Caki2 (cell line): ENCODE measurements around the gene ARHGAP33. TPM values are rescaled to one million over a fixed set of nuclear protein-coding genes. Genes with fewer than 3 reads are reported as not detected.

Source experiments
- DNase-seq: peaks from one replicate; pipeline ENCODE4 v3.0.0-alpha.2; 2015; ENCODE audit warnings: low read depth
- in situ Hi-C: cut with HindIII; loops from 2 replicates; pipeline ENCODE4 v1.10.0; 2016; ENCODE audit warnings: low sequenced_read_pairs, low pct_unique_long_range_greater_than_20kb, mixed read lengths
- total RNA-seq: library from RNA; depleted of rRNA; stranded (reverse); fragments of >200 nt; shearing (Covaris generic); gene quantifications from 2 replicates; pipeline ENCODE4 v1.2.3, GENCODE V29; 2014; ENCODE audit warnings: low replicate concordance; rRNA removed

Gene ARHGAP33, protein sequence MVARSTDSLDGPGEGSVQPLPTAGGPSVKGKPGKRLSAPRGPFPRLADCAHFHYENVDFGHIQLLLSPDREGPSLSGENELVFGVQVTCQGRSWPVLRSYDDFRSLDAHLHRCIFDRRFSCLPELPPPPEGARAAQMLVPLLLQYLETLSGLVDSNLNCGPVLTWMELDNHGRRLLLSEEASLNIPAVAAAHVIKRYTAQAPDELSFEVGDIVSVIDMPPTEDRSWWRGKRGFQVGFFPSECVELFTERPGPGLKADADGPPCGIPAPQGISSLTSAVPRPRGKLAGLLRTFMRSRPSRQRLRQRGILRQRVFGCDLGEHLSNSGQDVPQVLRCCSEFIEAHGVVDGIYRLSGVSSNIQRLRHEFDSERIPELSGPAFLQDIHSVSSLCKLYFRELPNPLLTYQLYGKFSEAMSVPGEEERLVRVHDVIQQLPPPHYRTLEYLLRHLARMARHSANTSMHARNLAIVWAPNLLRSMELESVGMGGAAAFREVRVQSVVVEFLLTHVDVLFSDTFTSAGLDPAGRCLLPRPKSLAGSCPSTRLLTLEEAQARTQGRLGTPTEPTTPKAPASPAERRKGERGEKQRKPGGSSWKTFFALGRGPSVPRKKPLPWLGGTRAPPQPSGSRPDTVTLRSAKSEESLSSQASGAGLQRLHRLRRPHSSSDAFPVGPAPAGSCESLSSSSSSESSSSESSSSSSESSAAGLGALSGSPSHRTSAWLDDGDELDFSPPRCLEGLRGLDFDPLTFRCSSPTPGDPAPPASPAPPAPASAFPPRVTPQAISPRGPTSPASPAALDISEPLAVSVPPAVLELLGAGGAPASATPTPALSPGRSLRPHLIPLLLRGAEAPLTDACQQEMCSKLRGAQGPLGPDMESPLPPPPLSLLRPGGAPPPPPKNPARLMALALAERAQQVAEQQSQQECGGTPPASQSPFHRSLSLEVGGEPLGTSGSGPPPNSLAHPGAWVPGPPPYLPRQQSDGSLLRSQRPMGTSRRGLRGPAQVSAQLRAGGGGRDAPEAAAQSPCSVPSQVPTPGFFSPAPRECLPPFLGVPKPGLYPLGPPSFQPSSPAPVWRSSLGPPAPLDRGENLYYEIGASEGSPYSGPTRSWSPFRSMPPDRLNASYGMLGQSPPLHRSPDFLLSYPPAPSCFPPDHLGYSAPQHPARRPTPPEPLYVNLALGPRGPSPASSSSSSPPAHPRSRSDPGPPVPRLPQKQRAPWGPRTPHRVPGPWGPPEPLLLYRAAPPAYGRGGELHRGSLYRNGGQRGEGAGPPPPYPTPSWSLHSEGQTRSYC
- 2.2 and 3.5 TPM in 2 replicates for total RNA-seq

DNA sequence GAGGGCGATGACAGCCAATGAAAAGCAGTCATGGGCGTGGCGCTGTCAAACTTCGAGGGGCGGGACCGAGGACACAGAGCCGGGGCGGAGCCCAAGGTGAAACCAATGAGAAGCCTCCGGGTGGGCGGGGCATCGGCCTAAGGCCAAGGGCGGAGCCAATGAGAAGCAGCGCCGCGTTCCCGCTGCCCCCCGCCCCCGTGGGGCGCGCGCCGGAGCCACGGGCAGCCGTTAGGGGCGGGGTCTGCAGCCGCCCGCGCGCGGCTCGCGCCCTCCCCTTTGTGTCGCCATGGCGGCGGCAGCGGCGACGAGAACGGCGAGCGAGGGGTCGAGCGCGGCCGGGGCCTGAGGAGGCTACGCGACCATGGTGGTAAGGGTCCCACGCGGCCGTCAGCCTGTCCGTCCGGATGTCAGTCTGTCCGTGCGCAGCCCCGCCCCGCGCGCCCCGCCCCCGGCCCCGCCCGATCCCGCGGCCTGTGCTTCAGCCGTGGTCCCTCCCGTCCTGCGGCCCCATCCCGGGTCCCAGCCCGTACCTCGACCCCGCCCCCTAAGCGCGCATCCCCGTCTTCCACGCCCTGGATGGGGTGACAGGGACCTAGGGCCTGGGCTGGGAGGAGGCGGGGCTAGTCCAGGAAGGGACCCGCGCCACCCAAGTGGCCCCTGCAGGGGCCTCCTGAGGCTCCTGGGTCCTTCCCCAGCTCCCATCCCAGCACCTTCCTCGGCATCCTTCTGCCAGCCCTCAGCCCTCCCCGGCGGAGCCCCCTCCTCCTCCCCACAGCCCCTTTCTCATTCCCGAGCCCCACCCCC is at the start of gene ARHGAP33:
ARHGAP33 (plus strand) TSS at position 267 of the 804 bp plus-strand sequence; CDS start at position 362, 95 bp downstream.
- in situ Hi-C loops, result no loop called here
- DNase-seq, result peak; percentile 96

- no peak for DNase-seq
- in situ Hi-C loops, result no loop called here
Measured at GRCh38 chr19:35727053-35727955, 48.1 kb upstream of the ARHGAP33 start.

DNA sequence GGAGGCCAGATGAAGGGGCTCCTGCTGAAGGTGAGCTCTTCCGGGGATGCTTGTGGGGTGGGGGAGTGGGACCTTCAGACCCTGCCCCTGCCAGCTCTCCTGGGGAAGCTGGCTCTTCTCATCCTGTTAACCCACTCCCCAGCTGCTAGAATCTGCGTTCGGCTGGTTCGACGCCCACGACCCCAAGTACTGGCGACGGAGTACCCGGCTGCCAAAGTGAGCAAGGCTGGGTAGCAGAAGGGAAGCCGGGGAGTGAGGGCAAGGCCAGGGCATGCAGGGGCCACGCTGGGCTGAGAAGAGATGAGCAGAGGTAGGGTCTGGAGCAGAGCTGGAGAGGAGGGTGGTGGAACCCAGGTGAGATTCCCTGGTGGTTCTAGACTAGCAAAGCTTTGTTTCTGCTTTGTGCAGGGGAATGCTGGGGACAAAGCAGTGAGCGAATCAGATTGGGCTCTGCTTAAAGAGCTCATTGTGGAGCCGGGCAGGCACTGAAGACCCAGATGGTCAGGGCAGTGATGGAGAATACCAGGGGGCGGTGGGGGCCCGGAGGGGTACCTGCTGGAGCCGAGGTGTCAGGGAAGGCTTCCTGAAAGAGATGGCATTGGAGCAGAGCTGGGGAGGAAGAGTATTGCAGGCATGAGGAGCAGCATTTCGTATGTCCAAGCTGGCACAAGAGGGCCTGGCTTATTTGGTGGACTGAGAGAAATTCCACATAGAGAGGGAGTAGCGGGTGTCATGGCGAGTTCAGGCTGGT is 47.2 kb upstream of the ARHGAP33 start:
- in situ Hi-C loops, result no loop called here
- DNase-seq, result no peak

DNA sequence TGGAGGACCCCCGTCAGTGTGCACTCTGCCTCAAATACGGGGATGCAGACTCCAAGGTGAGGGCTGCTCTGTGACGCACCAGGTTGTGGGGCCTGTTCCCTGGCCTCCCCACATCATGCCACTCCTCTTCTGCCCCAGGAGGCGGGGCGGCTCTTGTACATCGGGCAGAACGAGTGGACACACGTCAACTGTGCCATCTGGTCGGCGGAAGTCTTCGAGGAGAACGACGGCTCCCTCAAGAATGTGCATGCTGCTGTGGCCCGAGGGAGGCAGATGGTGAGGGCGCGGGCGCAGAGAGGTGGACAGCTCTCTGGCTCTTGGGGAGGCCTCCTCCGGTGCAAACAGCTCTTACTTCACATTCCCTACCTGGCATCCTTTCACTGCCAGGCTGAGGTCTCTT is 46.3 kb upstream of the ARHGAP33 start:
- no peak for DNase-seq
- in situ Hi-C loops, result no loop called here

DNA sequence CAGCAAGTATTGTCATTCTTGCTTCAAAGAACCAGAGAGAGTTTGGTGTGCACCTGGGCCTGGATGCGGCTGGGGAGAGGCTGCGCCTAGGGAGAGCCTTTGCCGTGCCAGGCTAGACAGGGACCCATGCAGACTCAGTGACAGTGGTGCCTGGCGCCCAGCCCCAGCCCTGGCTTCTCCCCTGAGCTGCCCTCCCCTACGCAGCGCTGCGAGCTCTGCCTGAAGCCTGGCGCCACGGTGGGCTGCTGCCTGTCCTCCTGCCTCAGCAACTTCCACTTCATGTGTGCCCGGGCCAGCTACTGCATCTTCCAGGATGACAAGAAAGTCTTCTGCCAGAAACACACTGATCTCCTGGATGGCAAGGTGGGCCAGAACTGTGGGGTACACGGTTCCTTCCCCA is 45.6 kb upstream of the ARHGAP33 start:
- DNase-seq, result no peak
- in situ Hi-C loops, result no loop called here

DNA sequence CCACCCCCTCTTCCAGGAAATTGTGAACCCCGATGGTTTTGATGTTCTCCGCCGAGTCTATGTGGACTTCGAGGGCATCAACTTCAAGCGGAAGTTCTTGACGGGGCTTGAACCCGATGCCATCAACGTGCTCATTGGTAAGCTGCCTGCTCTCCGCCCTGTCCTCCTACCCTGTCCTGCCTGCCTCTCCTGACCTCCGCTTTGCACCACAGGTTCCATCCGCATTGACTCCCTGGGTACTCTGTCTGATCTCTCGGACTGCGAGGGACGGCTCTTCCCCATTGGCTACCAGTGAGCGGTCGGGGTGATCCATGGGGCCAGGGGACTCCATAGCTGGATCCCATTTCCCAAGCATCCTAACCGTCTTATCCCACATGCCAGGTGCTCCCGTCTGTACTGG is 45.0 kb upstream of the ARHGAP33 start:
- DNase-seq, result no peak
- in situ Hi-C loops, result no loop called here

GRCh38 chr19:35731353-35731752 is 44.0 kb upstream of the ARHGAP33 start:
- DNase-seq, result no peak
- in situ Hi-C loops, result no loop called here

- no peak for DNase-seq
- in situ Hi-C loops, result no loop called here
Measured at GRCh38 chr19:35731779-35732405, 43.5 kb upstream of the ARHGAP33 start.

- in situ Hi-C loops, result no loop called here
Measured at GRCh38 chr19:35732540-35733179, 42.7 kb upstream of the ARHGAP33 start.

GRCh38 chr19:35733180-35734125 is 41.9 kb upstream of the ARHGAP33 start:
- DNase-seq, result no peak
- in situ Hi-C loops, result no loop called here

More at GRCh38 chr19:35732540-35733179, 42.7 kb upstream of the ARHGAP33 start:
- DNase-seq, result no peak

- in situ Hi-C loops, result no loop called here
Measured at GRCh38 chr19:35734273-35734672, 41.1 kb upstream of the ARHGAP33 start.

GRCh38 chr19:35734889-35735288 is 40.5 kb upstream of the ARHGAP33 start:
- DNase-seq, result no peak
- in situ Hi-C loops, result no loop called here

More at GRCh38 chr19:35734273-35734672, 41.1 kb upstream of the ARHGAP33 start:
- no peak for DNase-seq

GRCh38 chr19:35736913-35737886 is 38.2 kb upstream of the ARHGAP33 start:
- DNase-seq, result no peak
- in situ Hi-C loops, result no loop called here
